ENCODE data around the gene SORCS2. TPM values are rescaled to one million over a fixed set of nuclear protein-coding genes. Genes with fewer than 3 reads are reported as not detected.

SORCS2 gene
- total and polyA plus RNA-seq, 12 donors: 0.25 to 5.4 (median 2.2) TPM

DNA sequence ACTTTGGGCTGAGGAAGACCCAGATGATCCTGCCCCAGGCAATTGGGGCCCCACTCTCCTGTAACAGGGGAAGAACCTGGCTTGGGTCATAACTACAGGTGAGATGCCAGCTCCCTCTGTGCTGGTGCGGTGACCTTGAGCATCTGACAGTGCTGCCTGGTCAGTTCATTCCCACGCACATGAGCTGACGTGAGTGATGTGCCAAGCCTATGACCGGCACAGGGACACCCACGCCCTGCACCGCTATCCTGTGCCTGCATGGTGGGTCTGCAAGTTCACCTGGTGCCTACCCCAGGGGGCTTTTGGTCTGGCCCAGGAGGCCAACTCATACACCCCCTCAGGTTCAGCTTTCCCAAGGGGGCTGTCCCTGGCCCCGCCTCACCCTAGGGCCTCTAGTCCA is 366.1 kb downstream of the SORCS2 start:
- H3K27ac ChIP-seq: no peak overlapping the region
- H3K4me3 ChIP-seq: no peak overlapping the region
- no peaks in the 10 kb centered on the region for H3K36me3 ChIP-seq
- peaks cover 0 to 4% (median 0%) of the 10 kb centered on the region in 7 donors for H3K27me3 ChIP-seq
- ATAC-seq (no peak), DNase-seq (no peak)
- H3K9me3 ChIP-seq: peaks cover 0 to 20% (median 4%) of the 10 kb centered on the region in 11 donors
- TF ChIP-seq, protein P1, sequence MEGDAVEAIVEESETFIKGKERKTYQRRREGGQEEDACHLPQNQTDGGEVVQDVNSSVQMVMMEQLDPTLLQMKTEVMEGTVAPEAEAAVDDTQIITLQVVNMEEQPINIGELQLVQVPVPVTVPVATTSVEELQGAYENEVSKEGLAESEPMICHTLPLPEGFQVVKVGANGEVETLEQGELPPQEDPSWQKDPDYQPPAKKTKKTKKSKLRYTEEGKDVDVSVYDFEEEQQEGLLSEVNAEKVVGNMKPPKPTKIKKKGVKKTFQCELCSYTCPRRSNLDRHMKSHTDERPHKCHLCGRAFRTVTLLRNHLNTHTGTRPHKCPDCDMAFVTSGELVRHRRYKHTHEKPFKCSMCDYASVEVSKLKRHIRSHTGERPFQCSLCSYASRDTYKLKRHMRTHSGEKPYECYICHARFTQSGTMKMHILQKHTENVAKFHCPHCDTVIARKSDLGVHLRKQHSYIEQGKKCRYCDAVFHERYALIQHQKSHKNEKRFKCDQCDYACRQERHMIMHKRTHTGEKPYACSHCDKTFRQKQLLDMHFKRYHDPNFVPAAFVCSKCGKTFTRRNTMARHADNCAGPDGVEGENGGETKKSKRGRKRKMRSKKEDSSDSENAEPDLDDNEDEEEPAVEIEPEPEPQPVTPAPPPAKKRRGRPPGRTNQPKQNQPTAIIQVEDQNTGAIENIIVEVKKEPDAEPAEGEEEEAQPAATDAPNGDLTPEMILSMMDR (IDR thresholded peaks at IDR 0.05): no peak
- intact Hi-C loops (cut with DNase I): no loop called here
- WGBS, 2 donors: 90 to 93% methylated on average over 7 of the region's 7 CpGs
- H3K4me1 ChIP-seq: no peaks in the 10 kb centered on the region

- TF ChIP-seq, protein P1 (IDR thresholded peaks at IDR 0.05): no peak
- Histone ChIP-seq H3K9me3 (peaks cover 0 to 12% (median 0%) of the 10 kb centered on the region in 11 donors), H3K36me3 (no peaks in the 10 kb centered on the region), H3K27ac (no peak overlapping the region), H3K4me3 (no peak overlapping the region), H3K4me1 (peaks cover 0 to 1% (median 0%) of the 10 kb centered on the region in 9 donors), H3K27me3 (peaks cover 0 to 4% (median 0%) of the 10 kb centered on the region in 7 donors)
- intact Hi-C loops (cut with DNase I): no loop called here
- DNase-seq: no peak
- 86 to 91% methylated on average over 7 of the region's 7 CpGs for WGBS, 2 donors
- no peak for ATAC-seq
Observed at GRCh38 chr4:7559316-7559715, 367.0 kb downstream of the SORCS2 start.

- Histone ChIP-seq H3K9me3 (peaks cover 0 to 7% (median 0%) of the 10 kb centered on the region in 11 donors), H3K4me3 (no peak overlapping the region), H3K36me3 (no peaks in the 10 kb centered on the region), H3K27ac (no peak overlapping the region), H3K4me1 (peaks cover 0 to 5% (median 0%) of the 10 kb centered on the region in 9 donors), H3K27me3 (peaks cover 0 to 4% (median 0%) of the 10 kb centered on the region in 7 donors)
- ATAC-seq (no peak), DNase-seq (no peak)
- WGBS, 2 donors: 87 to 91% methylated on average over 16 of the region's 16 CpGs
- intact Hi-C loops (cut with DNase I): no loop called here
- TF ChIP-seq, protein P1 (IDR thresholded peaks at IDR 0.05): no peak
Observed at GRCh38 chr4:7559741-7560395, 367.5 kb downstream of the SORCS2 start.

- Histone ChIP-seq H3K4me3 (no peak overlapping the region), H3K36me3 (no peaks in the 10 kb centered on the region), H3K27me3 (no peaks in the 10 kb centered on the region), H3K4me1 (peaks cover 0 to 5% (median 0%) of the 10 kb centered on the region in 9 donors), H3K27ac (no peak overlapping the region), H3K9me3 (no peaks in the 10 kb centered on the region)
- TF ChIP-seq, protein P1 (IDR thresholded peaks at IDR 0.05): no peak
- 58 to 84% methylated on average over 2 of the region's 2 CpGs for WGBS, 2 donors
- ATAC-seq (no peak), DNase-seq (no peak)
- intact Hi-C loops (cut with DNase I): no loop called here
Observed at GRCh38 chr4:7561557-7561956, 369.2 kb downstream of the SORCS2 start.
